ENCODE data around the gene DST.
A peak's percentile ranks its signal among the peaks of the same experiment; 100 is the strongest.

The DST gene

DNA sequence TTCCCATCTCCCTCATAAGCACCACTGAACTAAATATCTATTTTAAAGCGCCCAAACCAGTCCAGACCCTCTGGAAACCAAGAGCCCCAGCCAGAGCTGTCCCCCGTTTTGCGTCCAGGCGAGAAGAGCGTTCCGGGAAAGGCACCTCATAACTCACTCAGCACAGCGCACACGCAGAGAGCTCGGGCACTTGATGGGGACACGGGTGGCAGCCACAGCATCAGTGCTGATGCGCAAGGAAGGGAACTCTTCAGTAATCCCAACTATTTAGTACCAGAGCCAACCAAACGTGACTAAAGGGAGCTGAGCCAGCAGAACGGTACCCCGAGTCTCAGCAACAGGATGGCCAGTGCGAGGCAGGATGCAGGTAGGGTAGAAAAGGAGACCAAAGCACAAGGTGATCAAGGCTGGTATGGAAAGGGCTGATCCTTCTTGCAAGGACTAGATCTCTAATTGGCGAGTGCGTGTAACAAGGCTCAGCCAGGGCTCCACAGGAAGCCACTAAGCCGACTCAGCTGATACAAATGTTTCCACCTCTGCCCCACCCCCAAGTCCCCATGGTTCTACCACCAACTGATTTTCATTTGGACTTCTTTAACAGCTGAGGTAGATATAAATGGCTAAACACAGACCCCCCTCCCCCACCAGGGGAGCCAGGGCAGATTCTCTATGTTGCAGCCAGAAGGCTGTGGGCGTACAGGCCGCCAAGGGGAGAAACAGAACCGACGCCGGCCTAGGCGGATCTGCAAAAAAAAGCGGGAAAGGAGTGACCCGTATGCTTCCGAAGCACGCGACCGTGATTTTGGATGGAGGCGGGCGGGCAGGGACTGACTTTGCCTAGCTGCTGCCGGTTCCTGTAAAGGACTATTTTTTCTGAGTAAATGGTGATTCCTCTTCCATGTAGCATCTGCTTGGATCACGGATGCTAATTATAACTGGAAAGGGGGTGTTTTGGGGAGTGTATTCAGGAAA, 211.8 kb downstream of the DST start:
- DNase-seq = no peak

DNA sequence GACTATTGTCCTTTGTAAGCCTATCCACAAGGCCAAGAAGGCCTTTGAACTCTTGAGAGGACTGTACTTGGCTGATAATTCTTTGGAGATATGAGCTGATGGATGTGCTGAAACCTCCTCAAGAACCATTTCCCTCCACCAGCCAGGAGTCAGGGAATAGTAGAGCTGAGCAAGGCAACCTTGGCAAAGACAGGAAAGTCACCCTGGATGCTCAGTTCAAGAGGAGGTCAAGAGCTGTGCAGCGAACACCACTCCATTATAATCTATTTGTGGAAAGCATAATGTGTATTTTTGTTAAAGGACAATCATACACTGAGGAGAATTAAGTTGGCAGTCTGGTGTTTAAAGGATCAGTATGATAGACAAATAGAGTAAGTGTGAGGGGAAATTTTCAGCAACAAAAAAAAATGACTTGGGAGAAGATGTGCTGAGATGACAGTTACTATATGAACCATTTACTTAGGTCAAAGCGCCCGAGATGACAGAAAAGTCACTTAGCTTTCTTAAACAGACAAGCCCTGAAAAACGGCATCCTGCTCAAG, 218.1 kb downstream of the DST start:
- DNase-seq = no peak

DNA sequence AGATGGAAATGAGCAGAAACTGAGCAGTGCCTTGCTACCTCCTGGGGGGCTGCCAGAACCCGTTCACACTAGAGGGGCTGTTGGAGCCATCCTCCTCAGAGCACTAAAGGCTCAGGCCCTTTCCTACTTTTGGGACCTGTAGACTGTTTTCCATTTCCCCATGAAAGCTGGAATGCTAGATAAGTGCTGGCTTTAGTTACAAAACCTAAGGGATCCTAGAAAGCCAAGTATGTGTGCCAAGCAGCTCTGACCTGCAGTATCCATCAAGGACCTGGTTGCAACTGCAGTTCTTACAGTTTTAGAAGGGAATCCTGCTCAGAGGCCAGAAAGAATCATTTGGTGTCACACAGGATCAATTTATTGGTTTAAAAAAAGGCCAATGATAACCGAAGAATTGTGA, 218.6 kb downstream of the DST start:
- no peak for DNase-seq

DNA sequence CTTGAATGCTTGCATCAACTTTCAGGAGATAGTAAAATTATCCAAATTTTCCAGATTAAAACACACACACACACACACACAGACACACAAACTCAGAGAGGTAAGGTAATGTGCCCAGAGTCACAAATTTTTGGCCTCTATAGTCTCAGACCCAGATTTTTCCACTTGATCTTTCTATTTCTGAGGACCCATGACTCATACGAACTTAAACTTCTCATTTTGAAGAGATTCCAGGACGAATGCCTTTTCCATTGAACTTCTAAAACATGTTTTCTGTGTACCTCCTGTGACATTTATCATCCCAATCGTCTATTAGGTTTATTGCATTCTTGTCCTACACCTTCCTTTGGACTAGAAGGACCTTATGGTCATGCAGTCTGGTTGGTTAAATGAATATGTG, 222.4 kb downstream of the DST start:
- DNase-seq = peak; percentile 19

DNA sequence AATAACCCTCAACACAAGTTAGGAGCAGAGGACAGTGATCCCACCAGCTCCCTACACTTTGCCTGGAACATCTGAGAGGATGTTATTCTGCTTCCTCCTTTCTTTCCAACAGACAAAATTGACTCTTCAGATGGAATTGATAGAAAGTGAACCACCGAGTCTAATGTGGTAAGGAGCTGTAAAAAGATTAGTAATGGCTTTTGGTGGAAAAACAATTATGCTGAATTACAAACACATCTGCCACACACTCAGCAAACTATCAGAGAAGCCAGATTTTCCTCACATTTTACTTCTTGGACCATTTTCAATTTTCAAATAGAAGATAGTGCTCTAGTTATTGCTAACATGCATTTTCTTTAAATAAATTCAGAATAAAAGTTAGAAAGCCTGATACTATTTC, 223.5 kb downstream of the DST start:
- DNase-seq = no peak

DNA sequence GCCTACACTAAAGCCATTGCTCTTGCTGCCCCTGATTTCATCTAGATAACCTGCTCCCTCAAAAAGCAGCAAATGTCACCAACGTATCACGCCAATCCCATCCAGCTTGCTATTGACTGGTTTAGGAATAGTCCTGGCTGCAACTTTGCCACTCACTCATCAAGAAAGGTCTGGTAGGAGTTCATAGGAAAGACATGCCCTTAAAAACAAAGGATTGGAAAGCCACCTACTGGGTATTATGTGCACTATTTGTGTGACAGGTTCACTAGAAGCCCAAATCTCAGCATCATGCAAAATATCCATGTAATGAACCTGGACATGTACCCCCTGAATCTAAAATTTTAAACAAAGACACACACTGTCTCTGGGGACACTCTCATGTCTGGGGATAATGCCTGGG, 224.9 kb downstream of the DST start:
- DNase-seq = no peak

DNA sequence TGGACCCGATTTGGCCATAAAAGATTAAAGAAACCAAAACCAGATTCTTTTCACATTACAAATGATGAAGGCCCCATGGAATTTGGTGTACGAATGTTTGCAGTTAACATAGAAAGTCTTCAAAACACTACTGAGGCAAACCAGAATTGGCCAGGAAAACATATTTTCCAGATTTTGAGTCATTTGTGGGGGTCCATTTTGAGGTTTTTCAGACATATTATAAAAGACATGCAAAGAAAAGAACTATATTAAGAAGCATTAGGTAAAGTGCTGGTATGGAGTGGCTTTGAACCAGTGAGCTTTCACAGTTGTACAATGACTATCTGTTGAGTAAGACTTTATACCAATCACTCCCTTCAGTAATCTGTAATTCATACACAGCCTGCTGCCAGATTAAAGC, 226.4 kb downstream of the DST start:
- peak; percentile 90 for DNase-seq

DNA sequence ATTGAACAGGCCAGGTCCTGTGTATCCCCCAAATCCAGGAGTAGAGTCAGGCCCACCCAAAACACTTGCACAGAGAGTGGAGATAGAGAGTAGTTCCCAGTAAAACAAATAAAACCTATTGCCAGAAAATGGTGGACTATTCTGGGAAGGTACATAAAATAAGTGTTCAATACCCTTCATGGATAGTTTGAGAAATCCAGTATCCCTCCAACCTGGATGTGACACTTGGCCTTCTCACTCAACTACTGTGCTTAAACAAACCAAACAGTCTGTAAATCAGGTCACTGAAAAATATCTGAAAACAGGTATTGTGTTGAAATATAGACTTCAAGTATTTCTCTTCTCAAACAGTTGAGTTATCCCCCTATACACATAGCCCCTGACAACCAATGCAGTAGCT, 233.7 kb downstream of the DST start:
- no peak for DNase-seq

Data from fibroblast of skin of right biceps (primary cell).